ENCODE results near the gene SLC18B1.

SLC18B1 gene

DNA sequence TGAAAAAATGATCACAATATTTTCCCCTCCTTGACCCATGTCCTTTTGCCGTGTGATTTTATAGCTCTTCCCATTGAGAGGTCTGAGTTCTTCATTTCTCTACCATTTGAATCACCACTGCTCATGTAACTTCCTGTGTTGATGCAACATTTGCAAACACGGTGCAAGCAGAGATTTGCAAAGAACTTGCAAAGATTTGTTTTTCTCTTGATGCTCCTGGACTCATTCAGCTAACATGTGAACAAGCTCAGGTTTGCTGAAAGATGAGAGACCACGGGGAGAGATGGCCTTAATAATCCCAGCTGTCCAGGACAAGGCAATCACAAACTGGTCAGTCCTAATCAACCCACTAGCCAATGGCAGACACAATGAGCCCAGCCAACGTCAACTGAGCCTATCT is 49.3 kb downstream of the SLC18B1 start:
- TF ChIP-seq, protein P1, sequence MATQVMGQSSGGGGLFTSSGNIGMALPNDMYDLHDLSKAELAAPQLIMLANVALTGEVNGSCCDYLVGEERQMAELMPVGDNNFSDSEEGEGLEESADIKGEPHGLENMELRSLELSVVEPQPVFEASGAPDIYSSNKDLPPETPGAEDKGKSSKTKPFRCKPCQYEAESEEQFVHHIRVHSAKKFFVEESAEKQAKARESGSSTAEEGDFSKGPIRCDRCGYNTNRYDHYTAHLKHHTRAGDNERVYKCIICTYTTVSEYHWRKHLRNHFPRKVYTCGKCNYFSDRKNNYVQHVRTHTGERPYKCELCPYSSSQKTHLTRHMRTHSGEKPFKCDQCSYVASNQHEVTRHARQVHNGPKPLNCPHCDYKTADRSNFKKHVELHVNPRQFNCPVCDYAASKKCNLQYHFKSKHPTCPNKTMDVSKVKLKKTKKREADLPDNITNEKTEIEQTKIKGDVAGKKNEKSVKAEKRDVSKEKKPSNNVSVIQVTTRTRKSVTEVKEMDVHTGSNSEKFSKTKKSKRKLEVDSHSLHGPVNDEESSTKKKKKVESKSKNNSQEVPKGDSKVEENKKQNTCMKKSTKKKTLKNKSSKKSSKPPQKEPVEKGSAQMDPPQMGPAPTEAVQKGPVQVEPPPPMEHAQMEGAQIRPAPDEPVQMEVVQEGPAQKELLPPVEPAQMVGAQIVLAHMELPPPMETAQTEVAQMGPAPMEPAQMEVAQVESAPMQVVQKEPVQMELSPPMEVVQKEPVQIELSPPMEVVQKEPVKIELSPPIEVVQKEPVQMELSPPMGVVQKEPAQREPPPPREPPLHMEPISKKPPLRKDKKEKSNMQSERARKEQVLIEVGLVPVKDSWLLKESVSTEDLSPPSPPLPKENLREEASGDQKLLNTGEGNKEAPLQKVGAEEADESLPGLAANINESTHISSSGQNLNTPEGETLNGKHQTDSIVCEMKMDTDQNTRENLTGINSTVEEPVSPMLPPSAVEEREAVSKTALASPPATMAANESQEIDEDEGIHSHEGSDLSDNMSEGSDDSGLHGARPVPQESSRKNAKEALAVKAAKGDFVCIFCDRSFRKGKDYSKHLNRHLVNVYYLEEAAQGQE (IDR thresholded peaks at IDR 0.05; ENCODE audit: insufficient read depth in 1 of 2, low read depth in 2 of 2, low read length in 2 of 2): no peak
- no peak for TF ChIP-seq FOXP2 (optimal IDR thresholded peaks at IDR 0.05; ENCODE audit: borderline replicate concordance, extremely low read depth, extremely low read length, insufficient read depth)
- TF ChIP-seq POLR2AphosphoS5 (IDR thresholded peaks at IDR 0.05; ENCODE audit: low read depth, low read length): no peak
- no peak for TF ChIP-seq TAF1 (IDR thresholded peaks at IDR 0.05; ENCODE audit: borderline replicate concordance, insufficient read depth, low read length)
- no peak for TF ChIP-seq SIN3A (IDR thresholded peaks at IDR 0.05; ENCODE audit: borderline replicate concordance, insufficient read depth, low read length)

DNA sequence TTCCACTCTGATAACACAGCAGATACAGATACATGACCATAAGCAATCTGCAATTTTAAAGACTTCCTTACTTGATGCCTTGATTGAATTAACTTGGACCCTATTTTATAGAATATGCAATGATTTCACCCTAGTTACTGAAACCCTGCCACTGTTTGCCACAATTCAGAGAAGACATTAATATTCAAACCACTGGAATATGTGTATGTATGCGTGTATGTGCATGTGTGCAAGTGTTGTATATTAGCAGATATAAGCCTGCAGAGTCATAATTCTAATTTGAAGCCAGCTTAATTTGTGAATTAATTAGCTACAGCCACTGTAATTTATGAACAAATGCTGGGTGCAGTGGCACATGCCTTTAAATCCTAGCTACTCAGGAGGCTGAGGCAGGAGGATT is 50.0 kb downstream of the SLC18B1 start:
- TF ChIP-seq POLR2AphosphoS5 (IDR thresholded peaks at IDR 0.05; ENCODE audit: low read depth, low read length) (no peak), SIN3A (IDR thresholded peaks at IDR 0.05; ENCODE audit: borderline replicate concordance, insufficient read depth, low read length) (no peak), FOXP2 (optimal IDR thresholded peaks at IDR 0.05; ENCODE audit: borderline replicate concordance, extremely low read depth, extremely low read length, insufficient read depth) (no peak), TAF1 (IDR thresholded peaks at IDR 0.05; ENCODE audit: borderline replicate concordance, insufficient read depth, low read length) (no peak)
- TF ChIP-seq, protein P1 (IDR thresholded peaks at IDR 0.05; ENCODE audit: insufficient read depth in 1 of 2, low read depth in 2 of 2, low read length in 2 of 2): no peak

GRCh38 chr6:132746048-132746447 is 52.4 kb downstream of the SLC18B1 start:
- TF ChIP-seq TAF1 (IDR thresholded peaks at IDR 0.05; ENCODE audit: borderline replicate concordance, insufficient read depth, low read length) (no peak), FOXP2 (optimal IDR thresholded peaks at IDR 0.05; ENCODE audit: borderline replicate concordance, extremely low read depth, extremely low read length, insufficient read depth) (no peak), POLR2AphosphoS5 (IDR thresholded peaks at IDR 0.05; ENCODE audit: low read depth, low read length) (no peak), SIN3A (IDR thresholded peaks at IDR 0.05; ENCODE audit: borderline replicate concordance, insufficient read depth, low read length) (no peak)
- TF ChIP-seq, protein P1 (IDR thresholded peaks at IDR 0.05; ENCODE audit: insufficient read depth in 1 of 2, low read depth in 2 of 2, low read length in 2 of 2): no peak

DNA sequence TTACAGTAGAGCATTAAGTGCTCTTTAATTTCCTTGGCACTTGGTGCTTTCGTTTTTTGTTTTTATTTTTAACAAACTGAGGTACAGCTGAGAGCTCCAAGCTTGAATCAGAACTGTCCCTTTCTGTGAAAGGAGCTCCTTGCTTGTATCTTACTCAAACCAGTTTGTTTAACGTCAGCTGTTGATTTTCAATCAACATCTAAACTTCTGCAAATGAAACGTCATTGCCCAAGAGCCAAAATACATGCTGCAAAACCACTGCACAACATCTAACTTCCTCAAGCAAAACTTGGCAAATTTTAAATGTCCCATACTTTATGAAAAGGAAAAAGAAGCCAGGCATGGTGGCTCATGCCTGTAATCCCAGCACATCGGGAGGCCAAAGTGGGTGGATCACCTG is 55.9 kb downstream of the SLC18B1 start:
- TF ChIP-seq FOXP2 (optimal IDR thresholded peaks at IDR 0.05; ENCODE audit: borderline replicate concordance, extremely low read depth, extremely low read length, insufficient read depth): no peak

- TF ChIP-seq TAF1 (IDR thresholded peaks at IDR 0.05; ENCODE audit: borderline replicate concordance, insufficient read depth, low read length): no peak
- TF ChIP-seq POLR2AphosphoS5 (IDR thresholded peaks at IDR 0.05; ENCODE audit: low read depth, low read length): no peak
- TF ChIP-seq SIN3A (IDR thresholded peaks at IDR 0.05; ENCODE audit: borderline replicate concordance, insufficient read depth, low read length): no peak
- TF ChIP-seq, protein P1 (IDR thresholded peaks at IDR 0.05; ENCODE audit: insufficient read depth in 1 of 2, low read depth in 2 of 2, low read length in 2 of 2): no peak
- no peak for TF ChIP-seq FOXP2 (optimal IDR thresholded peaks at IDR 0.05; ENCODE audit: borderline replicate concordance, extremely low read depth, extremely low read length, insufficient read depth)
Observed at GRCh38 chr6:132741281-132741680, 57.2 kb downstream of the SLC18B1 start.

All from PFSK-1 (cell line).